Fibroblast of lung (primary cell): ENCODE results near the gene OR6V1.

ENCODE experiments used
- EZH2 ChIP-seq: IDR thresholded peaks from 2 replicates; pipeline ENCODE4 v1.5.1; 2012; ENCODE audit warnings: low read length, control low read depth, mild to moderate bottlenecking; ENCODE audit errors: missing control alignments
- TF ChIP-seq, protein P1 (sequence below), 2 donors: IDR thresholded peaks in 1 of 2; conservative IDR thresholded peaks in 1 of 2; 1 replicate in 1 of 2; 2 replicates in 1 of 2; pipeline ENCODE4 v1.5.1; 2011 to 2012; ENCODE audit warnings: low read length in 2 of 2, control low read depth in 1 of 2, inconsistent platforms in 1 of 2, low read depth in 1 of 2, mild to moderate bottlenecking in 1 of 2

DNA sequence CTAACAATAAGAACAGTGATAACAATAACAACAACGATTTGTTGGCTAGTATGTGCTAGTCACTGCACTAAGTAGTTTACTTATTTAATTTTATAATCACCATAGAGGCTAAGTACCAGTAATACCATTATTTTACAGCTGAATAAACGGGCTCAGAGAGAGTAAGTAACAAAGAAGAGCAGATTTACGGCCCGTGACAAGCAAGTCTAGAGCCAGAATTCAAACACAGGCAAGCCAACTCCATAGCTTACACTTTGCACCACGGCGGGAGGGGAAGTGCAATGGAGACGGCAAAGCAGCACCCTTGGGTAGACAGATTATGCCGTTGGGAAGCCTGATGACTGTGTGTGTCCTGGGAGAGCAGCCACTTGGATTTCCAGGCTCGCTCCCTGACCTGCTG, 1.2 kb upstream of the OR6V1 start:
- TF ChIP-seq, protein P1, sequence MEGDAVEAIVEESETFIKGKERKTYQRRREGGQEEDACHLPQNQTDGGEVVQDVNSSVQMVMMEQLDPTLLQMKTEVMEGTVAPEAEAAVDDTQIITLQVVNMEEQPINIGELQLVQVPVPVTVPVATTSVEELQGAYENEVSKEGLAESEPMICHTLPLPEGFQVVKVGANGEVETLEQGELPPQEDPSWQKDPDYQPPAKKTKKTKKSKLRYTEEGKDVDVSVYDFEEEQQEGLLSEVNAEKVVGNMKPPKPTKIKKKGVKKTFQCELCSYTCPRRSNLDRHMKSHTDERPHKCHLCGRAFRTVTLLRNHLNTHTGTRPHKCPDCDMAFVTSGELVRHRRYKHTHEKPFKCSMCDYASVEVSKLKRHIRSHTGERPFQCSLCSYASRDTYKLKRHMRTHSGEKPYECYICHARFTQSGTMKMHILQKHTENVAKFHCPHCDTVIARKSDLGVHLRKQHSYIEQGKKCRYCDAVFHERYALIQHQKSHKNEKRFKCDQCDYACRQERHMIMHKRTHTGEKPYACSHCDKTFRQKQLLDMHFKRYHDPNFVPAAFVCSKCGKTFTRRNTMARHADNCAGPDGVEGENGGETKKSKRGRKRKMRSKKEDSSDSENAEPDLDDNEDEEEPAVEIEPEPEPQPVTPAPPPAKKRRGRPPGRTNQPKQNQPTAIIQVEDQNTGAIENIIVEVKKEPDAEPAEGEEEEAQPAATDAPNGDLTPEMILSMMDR (conservative IDR thresholded peaks at IDR 0.05 in 1 of 2, IDR thresholded peaks at IDR 0.05 in 1 of 2; ENCODE audit: low read depth in 1 of 2, low read length in 2 of 2) = no peak
- TF ChIP-seq EZH2 = no peak
